Natural killer cell (primary cell): ENCODE measurements around the gene VMAC. TPM values are rescaled to one million over a fixed set of nuclear protein-coding genes. Genes with fewer than 3 reads are reported as not detected.

Experiments
- ATAC-seq, 3 donors: fragments of 150-1000 bp in 2 of 3; fragments of 200-7000 bp in 1 of 3; cut with Tn5 transposase; 1 replicate in 1 of 3; 2 replicates in 2 of 3; pipeline ENCODE4 v1.10.0; 2021; ENCODE audit warnings: mild to moderate bottlenecking in 2 of 3, moderate library complexity in 2 of 3
- DNase-seq, 2 donors: peaks; one replicate each; pipeline versions ENCODE4 v3.0.0 to v3.0.0-alpha.2; 2013 to 2021; ENCODE audit warnings: mixed read lengths in 1 of 2
- H3K27ac ChIP-seq: one replicate; pipeline ENCODE4 v1.5.1; 2013; ENCODE audit warnings: mild to moderate bottlenecking, low read length
- H3K27me3 ChIP-seq: one replicate; pipeline ENCODE4 v1.6.1; 2013; ENCODE audit warnings: low read length; ENCODE audit not compliant: control insufficient read depth, insufficient read depth
- H3K36me3 ChIP-seq: one replicate; pipeline ENCODE4 v1.6.1; 2013; ENCODE audit warnings: low read length; ENCODE audit not compliant: control insufficient read depth, insufficient read depth
- H3K4me1 ChIP-seq: one replicate; pipeline ENCODE4 v1.6.1; 2013; ENCODE audit warnings: low read length; ENCODE audit not compliant: control insufficient read depth, insufficient read depth
- H3K4me3 ChIP-seq: one replicate; pipeline ENCODE4 v1.5.1; 2013; ENCODE audit warnings: low read length
- H3K9me3 ChIP-seq: one replicate; pipeline ENCODE4 v1.6.1; 2013; ENCODE audit warnings: low read length; ENCODE audit not compliant: control insufficient read depth, insufficient read depth
- H3K27ac Mint-ChIP-seq, 2 donors: one replicate each; pipeline ENCODE4 v1.8.0; 2022; ENCODE audit warnings: mild to moderate bottlenecking in 2 of 2, mixed read lengths in 2 of 2, moderate library complexity in 1 of 2
- H3K27me3 Mint-ChIP-seq, 2 donors: one replicate each; pipeline ENCODE4 v1.8.0; 2022; ENCODE audit warnings: low read depth in 2 of 2, mixed read lengths in 2 of 2
- H3K36me3 Mint-ChIP-seq: one replicate; pipeline ENCODE4 v1.8.0; 2022; ENCODE audit warnings: mixed read lengths
- H3K4me1 Mint-ChIP-seq, 2 donors: one replicate each; pipeline ENCODE4 v1.8.0; 2022; ENCODE audit warnings: mixed read lengths in 2 of 2
- H3K4me3 Mint-ChIP-seq: one replicate; pipeline ENCODE4 v1.8.0; 2022; ENCODE audit warnings: mild to moderate bottlenecking, moderate library complexity, mixed read lengths
- H3K9me3 Mint-ChIP-seq, 2 donors: one replicate each; pipeline ENCODE4 v1.8.0; 2022; ENCODE audit warnings: mixed read lengths in 2 of 2
- CTCF ChIP-seq: fragments of 200-600 bp; IDR thresholded peaks from one replicate; pipeline ENCODE4 v1.8.0; 2022; ENCODE audit warnings: antibody characterized with exemption
- WGBS: methylation state at CpG from one replicate; pipeline ENCODE4 v1.1.7; 2013; ENCODE audit warnings: missing lambda C conversion rate; ENCODE audit not compliant: insufficient coverage; 5-methylcytosine and 5-hydroxymethylcytosine counted together
- intact Hi-C: fragments of 100-400 bp; cut with micrococcal nuclease; formaldehyde crosslinking; loops from one replicate; pipeline ENCODE4 v1.14.2; 2022
- total RNA-seq, 4 donors: library from RNA; stranded (reverse); fragments of 120-200 nt in 1 of 4; gene quantifications; one replicate each; pipeline versions ENCODE4 v1.2.3 to v1.2.4, GENCODE V29; 2013 to 2022

Gene VMAC
- total RNA-seq, 3 donors from 2014 or later (not counting 1 experiment from before 2014, with no cell fraction given), result 21.1 to 26.3 (median 24.2) TPM

GRCh38 chr19:5956728-5957127, 52.1 kb downstream of the VMAC start:
- peaks cover 72 to 82% of the 10 kb centered on the region in 2 donors for H3K4me1 Mint-ChIP-seq
- 96% methylated on average over 12 of the region's 12 CpGs for WGBS
- Histone ChIP-seq H3K9me3 (no peaks in the 10 kb centered on the region), H3K4me3 (no peak overlapping the region), H3K27me3 (no peaks in the 10 kb centered on the region), H3K36me3 (no peaks in the 10 kb centered on the region), H3K27ac (no peak overlapping the region), H3K4me1 (peaks cover 67% of the 10 kb centered on the region)
- DNase-seq (no peak), ATAC-seq (no peak)
- no peaks in the 10 kb centered on the region for H3K36me3 Mint-ChIP-seq
- TF ChIP-seq CTCF, result no peak
- peak overlapping the region; percentile 19 to 56 for H3K27ac Mint-ChIP-seq
- H3K27me3 Mint-ChIP-seq, result no peaks in the 10 kb centered on the region
- no peaks in the 10 kb centered on the region for H3K9me3 Mint-ChIP-seq
- H3K4me3 Mint-ChIP-seq, result no peak overlapping the region
- intact Hi-C loops, result no loop called here

GRCh38 chr19:5957170-5957569, 52.5 kb downstream of the VMAC start:
- Histone ChIP-seq H3K36me3 (no peaks in the 10 kb centered on the region), H3K4me1 (peaks cover 67% of the 10 kb centered on the region), H3K9me3 (no peaks in the 10 kb centered on the region), H3K27me3 (no peaks in the 10 kb centered on the region), H3K4me3 (no peak overlapping the region), H3K27ac (no peak overlapping the region)
- DNase-seq (no peak), ATAC-seq (no peak)
- WGBS, result 90% methylated on average over 10 of the region's 10 CpGs
- Mint-ChIP-seq H3K36me3 (no peaks in the 10 kb centered on the region), H3K27me3 (no peaks in the 10 kb centered on the region), H3K9me3 (no peaks in the 10 kb centered on the region), H3K4me3 (no peak overlapping the region), H3K27ac (peak overlapping the region in 1 of 2 donors; percentile 94), H3K4me1 (peaks cover 72 to 82% of the 10 kb centered on the region in 2 donors)
- intact Hi-C loops, result no loop called here
- TF ChIP-seq CTCF, result no peak

GRCh38 chr19:5958074-5958850, 53.6 kb downstream of the VMAC start:
- no peaks in the 10 kb centered on the region for H3K27me3 ChIP-seq
- H3K27ac ChIP-seq, result no peak overlapping the region
- H3K27me3 Mint-ChIP-seq, result no peaks in the 10 kb centered on the region
- H3K36me3 Mint-ChIP-seq, result no peaks in the 10 kb centered on the region
- no peaks in the 10 kb centered on the region for H3K36me3 ChIP-seq
- DNase-seq (no peak), ATAC-seq (no peak)
- no peak for TF ChIP-seq CTCF
- 77% methylated on average over 21 of the region's 21 CpGs for WGBS
- H3K4me3 Mint-ChIP-seq, result peak overlapping the region; percentile 21
- no peaks in the 10 kb centered on the region for H3K9me3 ChIP-seq
- H3K4me1 Mint-ChIP-seq, result peaks cover 70 to 82% of the 10 kb centered on the region in 2 donors
- no peak overlapping the region for H3K4me3 ChIP-seq
- H3K4me1 ChIP-seq, result peaks cover 68% of the 10 kb centered on the region
- intact Hi-C loops, result no loop called here
- H3K9me3 Mint-ChIP-seq, result no peaks in the 10 kb centered on the region
- H3K27ac Mint-ChIP-seq, result peak overlapping the region; percentile 64 to 94

- Mint-ChIP-seq H3K36me3 (no peaks in the 10 kb centered on the region), H3K4me1 (peaks cover 65 to 82% of the 10 kb centered on the region in 2 donors), H3K27me3 (no peaks in the 10 kb centered on the region), H3K27ac (peak overlapping the region; percentile 41 to 94), H3K9me3 (no peaks in the 10 kb centered on the region), H3K4me3 (no peak overlapping the region)
- ATAC-seq, result no peak
- no peaks in the 10 kb centered on the region for H3K36me3 ChIP-seq
- 94% methylated on average over 10 of the region's 10 CpGs for WGBS
- H3K4me3 ChIP-seq, result no peak overlapping the region
- intact Hi-C loops, result no loop called here
- no peaks in the 10 kb centered on the region for H3K9me3 ChIP-seq
- no peak for TF ChIP-seq CTCF
- no peak for DNase-seq
- H3K27ac ChIP-seq, result no peak overlapping the region
- H3K27me3 ChIP-seq, result no peaks in the 10 kb centered on the region
- H3K4me1 ChIP-seq, result peaks cover 69% of the 10 kb centered on the region
Measured at GRCh38 chr19:5958851-5959122, 54.1 kb downstream of the VMAC start.
